ENCODE data around the gene CMTM8. TPM values are rescaled to one million over a fixed set of nuclear protein-coding genes. Genes with fewer than 3 reads are reported as not detected.

Gene CMTM8
- total RNA-seq, 1 donor from 2014 or later: 7.5 TPM

DNA sequence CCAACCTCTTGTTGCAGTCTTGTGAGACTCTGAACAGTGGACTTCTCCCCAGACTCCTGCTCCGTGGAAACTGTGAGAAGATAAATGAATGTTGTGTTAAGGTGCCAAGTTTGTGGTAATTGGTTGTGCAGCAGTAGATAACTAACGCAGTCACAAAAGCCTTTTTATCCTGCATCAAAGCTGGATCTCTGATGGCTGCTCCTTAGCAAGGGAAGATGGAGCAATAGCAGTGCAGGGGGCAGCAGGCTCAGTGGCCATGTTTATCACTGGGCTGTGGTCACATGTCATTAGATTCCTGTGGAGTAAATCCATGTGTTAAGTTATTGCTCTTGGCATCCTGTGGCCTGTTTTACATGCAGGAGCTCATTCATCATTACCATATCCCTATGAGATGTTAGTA is 166.7 kb downstream of the CMTM8 start:
- Histone ChIP-seq H3K4me3 (ENCODE audit: low read depth, low read length) (no peak overlapping the region), H3K27me3 (ENCODE audit: control insufficient read depth, insufficient read depth, low read length) (no peaks in the 10 kb centered on the region), H3K36me3 (ENCODE audit: control insufficient read depth, insufficient read depth, low read length) (no peaks in the 10 kb centered on the region)
- TF ChIP-seq, protein P1, sequence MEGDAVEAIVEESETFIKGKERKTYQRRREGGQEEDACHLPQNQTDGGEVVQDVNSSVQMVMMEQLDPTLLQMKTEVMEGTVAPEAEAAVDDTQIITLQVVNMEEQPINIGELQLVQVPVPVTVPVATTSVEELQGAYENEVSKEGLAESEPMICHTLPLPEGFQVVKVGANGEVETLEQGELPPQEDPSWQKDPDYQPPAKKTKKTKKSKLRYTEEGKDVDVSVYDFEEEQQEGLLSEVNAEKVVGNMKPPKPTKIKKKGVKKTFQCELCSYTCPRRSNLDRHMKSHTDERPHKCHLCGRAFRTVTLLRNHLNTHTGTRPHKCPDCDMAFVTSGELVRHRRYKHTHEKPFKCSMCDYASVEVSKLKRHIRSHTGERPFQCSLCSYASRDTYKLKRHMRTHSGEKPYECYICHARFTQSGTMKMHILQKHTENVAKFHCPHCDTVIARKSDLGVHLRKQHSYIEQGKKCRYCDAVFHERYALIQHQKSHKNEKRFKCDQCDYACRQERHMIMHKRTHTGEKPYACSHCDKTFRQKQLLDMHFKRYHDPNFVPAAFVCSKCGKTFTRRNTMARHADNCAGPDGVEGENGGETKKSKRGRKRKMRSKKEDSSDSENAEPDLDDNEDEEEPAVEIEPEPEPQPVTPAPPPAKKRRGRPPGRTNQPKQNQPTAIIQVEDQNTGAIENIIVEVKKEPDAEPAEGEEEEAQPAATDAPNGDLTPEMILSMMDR (IDR thresholded peaks at IDR 0.05; ENCODE audit: insufficient read depth, low read length, poor library complexity, severe bottlenecking): no peak
- DNase-seq (ENCODE audit: low read depth): no peak

DNA sequence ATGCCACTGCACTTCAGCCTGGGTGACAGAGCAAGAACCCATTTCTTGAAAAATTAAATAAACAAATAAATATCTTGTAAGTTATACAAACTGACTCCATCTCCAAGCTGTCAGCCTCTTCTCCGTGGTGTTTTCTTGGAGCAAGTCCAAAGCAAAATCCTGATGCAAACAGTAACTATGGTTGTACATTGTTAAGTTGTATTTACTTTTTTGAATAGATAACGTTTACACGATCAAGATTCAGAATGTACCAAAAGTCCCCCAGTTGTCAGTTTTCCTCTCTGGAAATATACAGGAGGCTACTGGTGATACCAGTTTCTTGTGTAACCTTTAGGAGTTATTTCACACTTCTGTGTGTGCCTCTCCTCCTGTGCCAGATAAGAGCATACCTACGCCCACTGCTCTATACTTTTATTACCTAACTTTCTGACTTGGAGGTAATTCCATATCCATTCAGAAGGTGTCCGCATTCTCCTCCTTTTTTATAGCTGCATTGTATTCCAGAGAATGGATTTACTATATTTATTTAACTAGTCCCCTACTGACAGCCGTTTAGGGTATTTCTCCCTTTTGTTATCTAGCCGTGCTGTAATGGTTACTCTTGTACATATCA is 167.3 kb downstream of the CMTM8 start:
- H3K4me3 ChIP-seq (ENCODE audit: low read depth, low read length): no peak overlapping the region
- TF ChIP-seq, protein P1 (IDR thresholded peaks at IDR 0.05; ENCODE audit: insufficient read depth, low read length, poor library complexity, severe bottlenecking): no peak
- H3K36me3 ChIP-seq (ENCODE audit: control insufficient read depth, insufficient read depth, low read length): no peaks in the 10 kb centered on the region
- no peak for DNase-seq (ENCODE audit: low read depth)
- H3K27me3 ChIP-seq (ENCODE audit: control insufficient read depth, insufficient read depth, low read length): no peaks in the 10 kb centered on the region

DNA sequence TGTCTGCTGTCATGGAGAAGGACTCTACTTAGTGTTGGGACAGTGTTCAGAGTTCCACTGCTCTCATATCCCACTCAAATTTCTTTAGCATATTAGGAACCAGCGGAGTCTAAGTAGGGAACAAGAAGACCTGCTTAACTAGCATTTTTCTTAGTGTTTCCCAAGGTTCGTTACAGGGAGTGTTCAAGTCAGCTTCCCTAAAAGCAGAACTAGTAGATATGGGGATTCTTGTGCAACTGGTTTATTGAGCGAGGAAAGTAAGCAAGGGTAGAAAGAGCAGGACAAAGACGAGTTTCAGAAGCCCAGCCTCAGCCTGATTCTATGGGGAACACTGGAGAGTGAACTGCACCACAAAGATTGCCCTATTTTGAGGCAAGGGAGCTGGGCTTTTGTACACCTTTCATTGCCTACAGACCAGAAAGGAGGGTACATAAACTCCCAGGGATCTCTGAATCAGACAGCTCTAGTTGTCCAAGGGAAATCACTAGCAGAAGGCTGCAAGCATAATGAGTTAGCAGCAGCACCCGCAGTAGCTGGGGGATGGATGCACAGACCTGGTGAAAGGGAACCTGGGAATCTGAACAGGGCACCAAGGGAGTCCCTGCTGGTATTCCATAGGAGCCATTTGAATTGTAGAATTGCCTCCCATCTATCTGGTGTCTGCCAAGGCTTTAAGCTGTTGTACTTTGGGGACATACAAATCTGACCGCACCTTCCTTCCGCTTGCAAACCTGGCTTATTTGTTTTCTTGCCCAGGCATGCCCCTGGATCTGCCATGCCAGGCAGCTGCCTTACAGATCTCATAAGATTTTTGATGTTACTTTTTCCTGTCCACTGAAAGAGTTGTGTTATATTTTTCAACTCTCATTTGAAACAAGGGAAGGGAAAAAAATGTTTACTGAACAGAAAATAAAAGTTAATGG is 168.3 kb downstream of the CMTM8 start:
- no peak for DNase-seq (ENCODE audit: low read depth)

DNA sequence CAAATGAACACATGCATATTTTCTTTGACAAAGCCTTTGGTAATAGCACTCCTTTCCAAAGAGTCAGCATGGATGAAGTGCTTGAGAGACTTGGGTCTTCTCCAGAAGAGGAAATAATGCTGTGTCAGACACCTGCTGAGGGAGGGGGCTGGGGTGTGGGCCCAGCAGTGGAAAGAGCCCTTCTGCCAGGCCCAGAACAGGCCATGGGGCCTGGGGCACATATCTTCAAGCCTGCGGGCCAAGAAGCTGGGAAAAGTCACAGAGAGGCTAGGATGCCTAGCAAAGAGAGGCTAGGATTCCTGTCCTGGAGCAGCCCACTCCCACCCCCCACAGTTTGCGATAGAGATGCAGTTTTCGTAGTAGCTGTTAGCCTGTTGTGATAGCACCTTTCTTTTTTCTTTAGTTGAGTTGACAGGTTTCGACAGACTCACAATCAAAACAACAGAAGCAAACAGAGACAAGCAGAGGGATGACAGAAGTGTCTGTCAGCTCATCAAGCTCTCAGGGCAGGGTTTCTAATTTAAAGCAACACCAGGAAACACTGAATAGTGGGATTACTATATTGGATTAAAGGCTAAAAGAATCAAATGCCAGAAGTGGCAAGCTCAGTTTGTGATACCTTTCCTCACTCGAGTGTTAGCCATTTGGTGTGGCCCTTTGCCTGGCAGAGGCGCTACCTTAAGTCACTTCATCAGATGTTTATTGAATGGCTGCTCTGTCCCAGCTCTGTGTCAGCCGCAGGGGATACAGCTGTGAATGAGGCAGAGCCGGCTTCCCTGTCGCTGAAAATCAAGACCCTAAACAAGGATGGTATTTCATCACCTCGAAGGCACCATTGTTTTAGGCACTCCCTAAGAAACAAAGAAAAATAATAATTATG is 172.1 kb downstream of the CMTM8 start:
- no peak for DNase-seq (ENCODE audit: low read depth)
- TF ChIP-seq, protein P1 (IDR thresholded peaks at IDR 0.05; ENCODE audit: insufficient read depth, low read length, poor library complexity, severe bottlenecking): no peak
- no peaks in the 10 kb centered on the region for H3K27me3 ChIP-seq (ENCODE audit: control insufficient read depth, insufficient read depth, low read length)
- H3K4me3 ChIP-seq (ENCODE audit: low read depth, low read length): no peak overlapping the region
- no peaks in the 10 kb centered on the region for H3K36me3 ChIP-seq (ENCODE audit: control insufficient read depth, insufficient read depth, low read length)

More for the DNA sequence above, 168.3 kb downstream of the CMTM8 start:
- no peak overlapping the region for H3K4me3 ChIP-seq (ENCODE audit: low read depth, low read length)
- H3K27me3 ChIP-seq (ENCODE audit: control insufficient read depth, insufficient read depth, low read length): no peaks in the 10 kb centered on the region
- TF ChIP-seq, protein P1 (IDR thresholded peaks at IDR 0.05; ENCODE audit: insufficient read depth, low read length, poor library complexity, severe bottlenecking): no peak
- H3K36me3 ChIP-seq (ENCODE audit: control insufficient read depth, insufficient read depth, low read length): no peaks in the 10 kb centered on the region

DNA sequence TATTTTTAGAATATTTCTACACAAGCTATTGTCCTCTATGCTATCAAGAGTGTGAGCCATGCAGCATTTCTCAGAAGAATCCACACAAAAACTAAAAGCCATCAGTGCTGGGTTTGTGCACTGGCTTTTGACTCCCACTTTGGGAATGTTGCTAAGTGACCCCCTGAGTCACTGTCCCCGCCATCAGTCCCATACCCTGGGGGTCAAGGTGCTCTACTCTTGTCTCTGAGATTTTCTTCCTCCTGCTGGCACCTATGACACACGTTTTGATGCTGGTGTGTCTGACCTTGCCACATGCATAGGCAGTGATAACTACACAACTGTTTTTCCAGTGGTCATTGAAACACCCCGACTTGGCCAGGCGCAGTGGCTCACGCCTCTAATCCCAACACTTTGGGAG is 173.0 kb downstream of the CMTM8 start:
- Histone ChIP-seq H3K27me3 (ENCODE audit: control insufficient read depth, insufficient read depth, low read length) (no peaks in the 10 kb centered on the region), H3K4me3 (ENCODE audit: low read depth, low read length) (no peak overlapping the region), H3K36me3 (ENCODE audit: control insufficient read depth, insufficient read depth, low read length) (no peaks in the 10 kb centered on the region)
- TF ChIP-seq, protein P1 (IDR thresholded peaks at IDR 0.05; ENCODE audit: insufficient read depth, low read length, poor library complexity, severe bottlenecking): no peak
- DNase-seq (ENCODE audit: low read depth): no peak
